Trophoblast cell (in vitro differentiated cells and primary cell): ENCODE results near the gene NF1.

ENCODE experiments used
- DNase-seq, 2 donors: peaks; one replicate each; pipeline ENCODE4 v3.0.0-alpha.2; 2016
- H2AFZ ChIP-seq: 2 replicates; pipeline ENCODE4 v1.6.1; 2013; ENCODE audit warnings: low read length, moderate library complexity, mild to moderate bottlenecking; ENCODE audit not compliant: insufficient read depth, poor library complexity
- H2AK5ac ChIP-seq: 2 replicates; pipeline ENCODE4 v1.6.1; 2013; ENCODE audit warnings: mild to moderate bottlenecking, low read length
- H2BK120ac ChIP-seq: 2 replicates; pipeline ENCODE4 v1.6.1; 2013; ENCODE audit warnings: low read length, mild to moderate bottlenecking, moderate library complexity; ENCODE audit not compliant: insufficient read depth, poor library complexity
- H2BK12ac ChIP-seq: 2 replicates; pipeline ENCODE4 v1.6.1; 2013; ENCODE audit warnings: mild to moderate bottlenecking, low read length, moderate library complexity
- H2BK5ac ChIP-seq: 2 replicates; pipeline ENCODE4 v1.6.1; 2013; ENCODE audit warnings: low read length, low read depth, moderate library complexity, mild to moderate bottlenecking; ENCODE audit not compliant: poor library complexity
- H3K14ac ChIP-seq: 2 replicates; pipeline ENCODE4 v1.6.1; 2013; ENCODE audit warnings: mild to moderate bottlenecking, low read length
- H3K18ac ChIP-seq: 2 replicates; pipeline ENCODE4 v1.6.1; 2013; ENCODE audit warnings: mild to moderate bottlenecking, low read length
- H3K23ac ChIP-seq: 2 replicates; pipeline ENCODE4 v1.6.1; 2013; ENCODE audit warnings: low read length
- H3K27ac ChIP-seq: 2 replicates; pipeline ENCODE4 v1.5.1; 2013; ENCODE audit warnings: low read depth, mild to moderate bottlenecking, inconsistent platforms, low read length, moderate library complexity
- H3K27me3 ChIP-seq: 2 replicates; pipeline ENCODE4 v1.6.1; 2013; ENCODE audit warnings: inconsistent platforms, mild to moderate bottlenecking, low read length, moderate library complexity; ENCODE audit not compliant: insufficient read depth
- H3K36me3 ChIP-seq, 2 experiments: 1 replicate in 1 of 2; 2 replicates in 1 of 2; pipeline ENCODE4 v1.6.1; 2013; ENCODE audit warnings: low read length in 2 of 2, mild to moderate bottlenecking in 2 of 2, moderate library complexity in 1 of 2; ENCODE audit not compliant: insufficient read depth in 2 of 2, control insufficient read depth in 1 of 2
- H3K4ac ChIP-seq: 2 replicates; pipeline ENCODE4 v1.6.1; 2013; ENCODE audit warnings: low read depth, mild to moderate bottlenecking, low read length, moderate library complexity
- H3K4me1 ChIP-seq, 2 experiments: 1 replicate in 1 of 2; 2 replicates in 1 of 2; pipeline ENCODE4 v1.6.1; 2013; ENCODE audit warnings: low read length in 2 of 2, mild to moderate bottlenecking in 2 of 2, moderate library complexity in 1 of 2; ENCODE audit not compliant: insufficient read depth in 2 of 2, control insufficient read depth in 1 of 2
- H3K4me2 ChIP-seq: 2 replicates; pipeline ENCODE4 v1.6.1; 2013; ENCODE audit warnings: inconsistent platforms, mild to moderate bottlenecking, low read length, moderate library complexity
- H3K4me3 ChIP-seq: 2 replicates; pipeline ENCODE4 v1.5.1; 2013; ENCODE audit warnings: mild to moderate bottlenecking, low read depth, low read length, inconsistent platforms
- H3K79me1 ChIP-seq: one replicate; pipeline ENCODE4 v1.6.1; 2013; ENCODE audit warnings: low read length
- H3K79me2 ChIP-seq: 2 replicates; pipeline ENCODE4 v1.6.1; 2013; ENCODE audit warnings: low read length, mild to moderate bottlenecking; ENCODE audit not compliant: control insufficient read depth, insufficient read depth, poor library complexity
- H3K9ac ChIP-seq: 2 replicates; pipeline ENCODE4 v1.6.1; 2013; ENCODE audit warnings: mild to moderate bottlenecking, low read length
- H3K9me3 ChIP-seq: 2 replicates; pipeline ENCODE4 v1.6.1; 2013; ENCODE audit warnings: low read depth, mild to moderate bottlenecking, control low read depth, inconsistent platforms, low read length; ENCODE audit not compliant: insufficient read depth
- H4K12ac ChIP-seq: 2 replicates; pipeline ENCODE4 v1.6.1; 2013; ENCODE audit warnings: low read depth, mild to moderate bottlenecking, low read length, moderate library complexity
- H4K8ac ChIP-seq: 2 replicates; pipeline ENCODE4 v1.6.1; 2013; ENCODE audit warnings: low read depth, mild to moderate bottlenecking, low read length, moderate library complexity
- H4K91ac ChIP-seq: one replicate; pipeline ENCODE4 v1.6.1; 2013; ENCODE audit warnings: low read depth, mild to moderate bottlenecking, low read length, moderate library complexity
- WGBS: extraction: QIAGEN DNeasy Blood & Tissue Kit; methylation state at CpG from one replicate; pipeline ENCODE4 v1.1.7; 2013; ENCODE audit warnings: missing lambda C conversion rate; ENCODE audit not compliant: insufficient read length, insufficient coverage; ENCODE audit errors: extremely low coverage; 5-methylcytosine and 5-hydroxymethylcytosine counted together

The NF1 gene

GRCh38 chr17:31144836-31145235 lies 50.1 kb downstream of the NF1 start:
- H3K18ac ChIP-seq, result no peak overlapping the region
- no peak for DNase-seq
- no peaks in the 10 kb centered on the region for H3K36me3 ChIP-seq
- H3K4me1 ChIP-seq, result peaks cover 0 to 3% of the 10 kb centered on the region in 2 experiments
- H3K4me3 ChIP-seq, result no peak overlapping the region
- no peaks in the 10 kb centered on the region for H3K27me3 ChIP-seq
- no peak overlapping the region for H3K27ac ChIP-seq
- H2AFZ ChIP-seq, result no peak overlapping the region
- H3K9me3 ChIP-seq, result no peaks in the 10 kb centered on the region
- no peak overlapping the region for H4K91ac ChIP-seq
- H3K79me1 ChIP-seq, result peaks cover 3% of the 10 kb centered on the region
- H2BK5ac ChIP-seq, result no peak overlapping the region
- H2BK12ac ChIP-seq, result no peak overlapping the region
- H3K9ac ChIP-seq, result no peak overlapping the region
- H3K14ac ChIP-seq, result no peak overlapping the region
- WGBS, result no CpG with 5 or more reads among the region's 7 CpGs
- H4K12ac ChIP-seq, result no peak overlapping the region
- H2BK120ac ChIP-seq, result no peak overlapping the region
- H3K4me2 ChIP-seq, result no peak overlapping the region
- no peak overlapping the region for H2AK5ac ChIP-seq
- no peak overlapping the region for H3K23ac ChIP-seq
- H3K4ac ChIP-seq, result no peak overlapping the region
- no peaks in the 10 kb centered on the region for H3K79me2 ChIP-seq
- H4K8ac ChIP-seq, result no peak overlapping the region

GRCh38 chr17:31147507-31148202 lies 52.9 kb downstream of the NF1 start:
- Histone ChIP-seq H3K23ac (no peak overlapping the region), H2BK120ac (no peak overlapping the region), H2BK12ac (no peak overlapping the region), H2BK5ac (no peak overlapping the region), H3K79me1 (peaks cover 3% of the 10 kb centered on the region), H3K4me1 (peaks cover 0 to 3% of the 10 kb centered on the region in 2 experiments), H3K27me3 (no peaks in the 10 kb centered on the region), H3K14ac (no peak overlapping the region), H3K9me3 (no peaks in the 10 kb centered on the region), H3K4me2 (no peak overlapping the region), H3K9ac (no peak overlapping the region), H4K91ac (no peak overlapping the region), H3K18ac (no peak overlapping the region), H3K36me3 (no peaks in the 10 kb centered on the region), H2AFZ (no peak overlapping the region), H3K4me3 (no peak overlapping the region), H2AK5ac (no peak overlapping the region), H4K12ac (no peak overlapping the region), H3K79me2 (no peaks in the 10 kb centered on the region), H3K4ac (no peak overlapping the region), H3K27ac (peak overlapping the region; percentile 28), H4K8ac (no peak overlapping the region)
- DNase-seq, result peak; percentile 33 to 54
- no CpG with 5 or more reads among the region's 3 CpGs for WGBS

- H3K4ac ChIP-seq, result no peak overlapping the region
- no CpG with 5 or more reads among the region's 3 CpGs for WGBS
- no peak overlapping the region for H3K4me2 ChIP-seq
- no peak overlapping the region for H3K18ac ChIP-seq
- H3K9ac ChIP-seq, result no peak overlapping the region
- peaks cover 0 to 3% of the 10 kb centered on the region in 2 experiments for H3K4me1 ChIP-seq
- no peaks in the 10 kb centered on the region for H3K9me3 ChIP-seq
- peak in 1 of 2 donors; percentile 67 for DNase-seq
- H2AFZ ChIP-seq, result no peak overlapping the region
- no peaks in the 10 kb centered on the region for H3K36me3 ChIP-seq
- H2BK120ac ChIP-seq, result no peak overlapping the region
- H4K91ac ChIP-seq, result no peak overlapping the region
- H4K12ac ChIP-seq, result no peak overlapping the region
- H3K27ac ChIP-seq, result no peak overlapping the region
- H3K14ac ChIP-seq, result no peak overlapping the region
- H2AK5ac ChIP-seq, result no peak overlapping the region
- peaks cover 3% of the 10 kb centered on the region for H3K79me1 ChIP-seq
- H3K27me3 ChIP-seq, result no peaks in the 10 kb centered on the region
- no peak overlapping the region for H4K8ac ChIP-seq
- H3K4me3 ChIP-seq, result no peak overlapping the region
- H3K79me2 ChIP-seq, result no peaks in the 10 kb centered on the region
- H3K23ac ChIP-seq, result no peak overlapping the region
- H2BK5ac ChIP-seq, result no peak overlapping the region
- no peak overlapping the region for H2BK12ac ChIP-seq
Measured at GRCh38 chr17:31148205-31148604, 53.4 kb downstream of the NF1 start.

- Histone ChIP-seq H3K4ac (no peak overlapping the region), H3K36me3 (no peaks in the 10 kb centered on the region), H3K9me3 (no peaks in the 10 kb centered on the region), H3K4me3 (no peak overlapping the region), H3K9ac (no peak overlapping the region), H4K91ac (no peak overlapping the region), H2BK120ac (no peak overlapping the region), H3K27me3 (no peaks in the 10 kb centered on the region), H4K12ac (no peak overlapping the region), H2BK5ac (no peak overlapping the region), H2AFZ (no peak overlapping the region), H3K79me2 (no peaks in the 10 kb centered on the region), H3K18ac (no peak overlapping the region), H4K8ac (no peak overlapping the region), H3K14ac (no peak overlapping the region), H3K27ac (no peak overlapping the region), H2BK12ac (no peak overlapping the region), H3K4me1 (no peaks in the 10 kb centered on the region), H3K4me2 (no peak overlapping the region), H3K79me1 (peaks cover 3% of the 10 kb centered on the region), H3K23ac (no peak overlapping the region), H2AK5ac (no peak overlapping the region)
- DNase-seq, result no peak
- no CpG with 5 or more reads among the region's 1 CpG for WGBS
Measured at GRCh38 chr17:31152271-31152670, 57.5 kb downstream of the NF1 start.
